CD4-positive, alpha-beta T cell treated with Interleukin-4 for 1 hour (primary cell): ENCODE data around the gene COPS7A.

Source experiments
- DNase-seq, 2 donors: peaks; one replicate each; pipeline ENCODE4 v3.0.0-alpha.2; 2020 to 2022

COPS7A gene

GRCh38 chr12:6723607-6724408 lies at the start of gene COPS7A:
TSS of gene COPS7A (plus strand) at chr12:6724046. CDS start at chr12:6724657, 611 bp downstream.
- peak; percentile 98 to 99 for DNase-seq

DNA sequence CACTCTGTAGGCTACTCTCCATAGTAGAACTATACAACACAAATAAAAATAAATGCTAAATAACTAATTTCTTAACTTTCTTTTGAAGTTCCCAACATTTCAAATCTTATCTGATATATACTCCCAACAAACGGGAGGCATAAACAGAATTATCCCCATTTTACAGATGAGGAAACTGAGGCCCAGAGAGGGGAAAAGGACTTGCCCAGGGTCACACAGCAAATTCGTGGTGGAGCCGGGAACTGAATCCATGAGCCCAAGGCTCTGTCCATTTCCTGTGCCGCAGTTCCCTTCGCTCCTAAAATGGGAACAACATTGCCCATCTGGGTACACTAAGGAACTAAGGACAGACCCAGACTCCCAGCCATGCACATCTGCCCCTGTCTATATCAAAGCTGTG lies 46.9 kb upstream of the COPS7A start:
- DNase-seq = no peak

- peak; percentile 53 to 76 for DNase-seq
These were observed 39.2 kb upstream of the COPS7A start for GRCh38 chr12:6684609-6685008.

- DNase-seq = no peak
These were observed 38.0 kb upstream of the COPS7A start for GRCh38 chr12:6685814-6686213.

DNA sequence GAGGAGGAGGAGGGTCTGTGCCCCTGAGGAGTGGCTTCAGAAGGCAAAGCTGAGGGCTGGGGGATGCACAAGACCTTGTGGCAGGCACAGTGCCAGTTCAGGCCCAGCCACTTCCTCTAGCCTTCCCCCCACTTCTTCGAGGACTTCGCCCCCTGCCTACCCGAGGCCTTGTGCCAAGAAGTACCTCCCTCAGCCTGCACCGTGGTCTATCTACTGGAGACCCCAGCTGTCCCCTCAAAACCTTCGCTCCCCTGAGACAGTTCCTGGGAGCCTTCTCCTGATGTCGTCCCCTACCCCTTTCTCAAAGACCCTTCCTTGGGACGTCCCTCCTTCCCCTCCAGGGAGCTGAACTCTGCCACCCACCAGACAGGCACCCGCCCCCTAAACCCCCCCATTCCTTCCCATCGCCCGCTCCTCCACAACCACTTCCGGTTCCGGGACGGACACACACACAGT lies 35.3 kb upstream of the COPS7A start:
- DNase-seq = peak in 1 of 2 donors; percentile 46

DNA sequence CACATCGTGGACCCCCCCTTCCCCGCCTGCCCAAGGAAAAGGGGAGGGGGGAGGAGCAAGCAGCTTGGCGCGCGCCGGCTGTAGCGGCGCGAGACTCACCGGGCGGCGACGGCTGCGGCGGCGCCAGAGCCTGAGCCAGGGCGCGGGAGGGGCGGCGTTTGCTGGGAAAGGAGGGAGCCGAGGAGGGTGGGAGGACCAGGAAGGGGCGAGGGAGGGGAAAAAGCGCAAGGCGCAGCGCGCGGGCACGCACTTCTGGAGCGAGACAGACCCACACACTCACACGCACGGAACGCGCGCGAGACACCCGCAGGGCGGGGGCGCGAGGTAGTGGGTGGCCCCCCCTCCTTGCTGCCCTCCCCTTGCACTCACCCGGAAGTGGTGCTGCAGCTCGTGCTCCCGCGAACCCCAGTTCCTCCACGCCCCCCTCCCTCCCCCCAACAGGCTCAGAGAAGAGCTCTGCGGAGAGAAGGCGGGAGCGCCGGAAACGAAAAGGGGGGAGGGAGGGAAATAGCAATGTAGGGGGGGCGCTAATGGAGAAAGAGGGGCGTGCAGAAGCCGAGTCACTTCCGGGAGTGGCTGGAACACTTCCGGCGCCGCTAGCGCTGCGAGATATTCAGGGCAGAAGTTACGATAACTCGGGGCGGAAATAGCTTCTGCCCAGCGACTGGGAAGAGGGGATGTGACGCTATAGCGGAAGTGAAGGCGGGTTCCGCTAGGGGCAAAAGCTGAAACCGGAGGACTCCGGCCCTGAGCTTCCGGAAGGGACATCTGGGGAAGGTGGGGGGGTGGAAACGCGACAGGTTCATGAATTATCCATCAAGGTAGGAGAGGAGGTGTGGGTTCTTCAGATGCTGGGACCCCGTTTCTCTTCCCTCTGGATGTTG lies 34.6 kb upstream of the COPS7A start, which contains the start of gene ZNF384:
ZNF384 (minus strand) TSS at position 377 of the 884 bp plus-strand sequence. CDS start 9,855 bp downstream, outside the sequence.
- peak; percentile 98 to 99 for DNase-seq

DNA sequence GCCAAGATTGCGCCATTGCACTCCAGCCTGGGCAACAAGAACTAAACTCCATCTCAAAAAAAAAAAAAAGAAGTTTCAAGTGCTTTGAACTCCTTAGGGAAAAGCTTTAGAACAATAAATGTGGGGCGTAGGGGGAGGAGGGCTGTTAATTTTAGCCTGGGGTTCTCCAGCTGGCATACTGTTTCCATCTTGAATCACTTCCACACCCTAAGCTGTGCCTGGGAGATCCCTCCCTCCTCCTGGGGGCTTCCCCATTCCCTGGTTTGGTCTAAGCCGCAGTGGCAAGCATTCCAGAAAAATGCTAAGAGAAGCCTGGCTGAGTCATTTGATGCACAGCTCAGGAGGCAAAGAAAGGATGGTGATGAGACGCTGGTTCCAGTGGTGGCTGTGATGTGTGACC lies 32.4 kb upstream of the COPS7A start:
- no peak for DNase-seq

DNA sequence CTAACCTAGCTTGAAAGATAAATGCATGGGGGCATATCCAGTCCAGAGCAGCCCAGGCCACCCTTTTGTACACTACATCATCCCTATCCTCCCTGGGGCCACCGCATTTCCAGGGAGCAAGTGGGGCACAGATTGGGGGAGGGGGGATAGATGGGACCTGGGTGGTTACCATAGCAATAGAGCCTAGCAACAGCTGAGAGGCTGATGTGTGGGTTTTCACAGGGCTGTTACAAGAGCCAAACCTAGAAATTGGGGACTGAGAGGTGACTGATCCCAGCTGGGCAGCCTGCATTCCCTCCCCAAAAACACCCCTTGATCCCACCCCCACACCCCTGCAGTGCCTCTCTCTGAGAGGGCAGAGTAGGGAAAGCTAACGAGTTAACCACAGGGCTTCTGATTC lies 31.0 kb upstream of the COPS7A start:
- DNase-seq = no peak

- no peak for DNase-seq
These were observed 30.0 kb upstream of the COPS7A start for GRCh38 chr12:6693832-6694355.

DNA sequence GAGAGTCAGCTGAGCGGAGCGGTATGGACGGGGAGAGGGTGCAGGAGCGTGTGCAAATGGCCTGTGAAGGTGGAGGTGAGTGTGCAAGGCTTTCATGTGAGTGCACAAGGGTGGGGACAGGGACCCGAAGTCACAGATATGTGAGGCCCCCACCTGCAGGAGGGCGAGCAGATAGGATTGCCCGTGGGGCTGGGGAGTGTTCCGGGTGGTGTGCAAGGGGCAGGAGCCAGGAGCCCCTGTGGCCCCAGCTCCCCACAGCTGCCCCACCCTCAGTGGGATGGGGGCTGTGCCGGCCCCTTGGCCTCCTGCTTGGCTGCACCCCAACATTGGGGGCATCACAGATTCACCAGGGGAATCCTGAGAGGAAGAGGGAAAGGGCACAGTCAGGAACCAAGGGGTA lies 29.1 kb upstream of the COPS7A start:
- DNase-seq = no peak

DNA sequence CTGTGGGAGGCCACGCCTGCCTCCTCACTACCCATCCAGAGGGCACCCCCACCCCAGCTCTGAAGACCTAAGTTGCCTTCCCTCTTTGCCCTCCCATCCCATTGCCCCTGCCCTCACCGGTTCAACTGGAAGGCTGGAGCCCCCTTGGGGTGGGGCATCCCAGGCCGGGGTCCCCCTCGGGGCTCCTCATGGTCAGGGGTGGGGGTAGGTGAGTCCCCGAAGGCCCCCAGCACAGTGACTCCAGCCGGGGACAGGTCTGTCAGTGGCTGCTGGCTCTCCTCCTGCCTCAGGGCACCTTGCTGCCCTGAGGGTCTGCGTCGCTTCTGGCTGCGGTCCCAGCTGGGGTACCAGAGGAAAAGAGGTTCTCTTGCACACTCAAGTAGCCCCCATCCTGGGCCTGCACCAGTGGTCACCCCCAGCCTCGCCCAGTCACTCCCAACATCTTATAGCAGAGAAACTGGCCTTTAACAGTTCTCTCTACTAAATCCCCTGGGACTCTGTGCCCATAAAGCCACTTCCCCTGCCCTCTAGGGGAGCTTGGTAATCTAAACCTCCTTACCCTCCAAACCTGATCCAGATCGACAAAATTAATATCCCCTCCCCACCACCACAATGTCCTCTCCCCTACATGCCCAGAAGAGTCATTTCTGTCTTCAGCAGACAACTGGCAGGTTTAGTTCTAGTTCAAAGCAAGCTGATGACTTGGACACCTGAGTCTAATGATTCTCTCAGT lies 28.4 kb upstream of the COPS7A start:
- no peak for DNase-seq

DNA sequence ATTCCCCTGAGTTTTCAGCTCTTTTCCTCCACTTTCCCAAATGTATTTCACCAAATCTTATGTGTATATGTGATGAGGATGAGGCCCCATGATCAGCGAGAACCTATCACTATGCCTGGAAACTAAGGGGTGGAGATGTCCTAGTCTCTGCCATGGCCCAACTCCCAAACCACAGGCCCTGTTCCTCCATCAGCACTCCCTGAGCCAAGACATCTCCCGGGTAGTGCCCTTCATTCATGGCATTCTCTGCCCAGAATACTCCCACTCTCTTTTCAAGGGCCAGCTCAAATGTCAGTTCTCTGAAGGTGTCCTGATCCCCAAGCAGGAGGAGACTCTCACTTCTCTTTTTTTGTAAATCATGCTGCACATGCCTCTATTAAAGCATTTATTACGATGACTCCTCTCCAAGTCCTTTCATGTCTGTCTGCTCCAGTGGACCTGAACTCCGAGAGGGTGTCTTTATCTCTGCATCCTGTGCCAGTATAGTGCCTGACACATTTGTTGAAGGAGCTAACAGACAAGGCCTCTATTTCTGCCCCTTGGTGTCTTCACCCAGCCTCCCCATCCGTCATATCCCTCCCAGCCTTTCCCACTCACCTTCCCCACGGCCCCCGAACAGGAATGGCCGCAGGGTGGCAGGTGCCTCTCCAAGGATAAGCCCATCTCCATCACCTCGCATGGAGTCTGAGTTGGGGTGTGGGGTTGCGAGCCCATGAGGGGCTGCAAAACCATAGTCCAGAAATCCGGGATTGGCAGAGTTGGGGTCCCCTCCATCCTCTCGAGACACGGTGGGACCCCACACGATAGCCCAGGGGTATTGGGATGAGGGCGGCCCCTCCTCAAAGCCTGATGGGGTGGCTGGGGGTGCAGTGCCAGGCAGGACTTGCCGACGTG lies 26.9 kb upstream of the COPS7A start:
- DNase-seq = peak in 1 of 2 donors; percentile 25

- peak in 1 of 2 donors; percentile 29 for DNase-seq
These were observed 26.1 kb upstream of the COPS7A start for GRCh38 chr12:6697584-6698351.

- no peak for DNase-seq
These were observed 25.3 kb upstream of the COPS7A start for GRCh38 chr12:6698352-6699046.

- no peak for DNase-seq
These were observed 24.4 kb upstream of the COPS7A start for GRCh38 chr12:6699259-6699988.

DNA sequence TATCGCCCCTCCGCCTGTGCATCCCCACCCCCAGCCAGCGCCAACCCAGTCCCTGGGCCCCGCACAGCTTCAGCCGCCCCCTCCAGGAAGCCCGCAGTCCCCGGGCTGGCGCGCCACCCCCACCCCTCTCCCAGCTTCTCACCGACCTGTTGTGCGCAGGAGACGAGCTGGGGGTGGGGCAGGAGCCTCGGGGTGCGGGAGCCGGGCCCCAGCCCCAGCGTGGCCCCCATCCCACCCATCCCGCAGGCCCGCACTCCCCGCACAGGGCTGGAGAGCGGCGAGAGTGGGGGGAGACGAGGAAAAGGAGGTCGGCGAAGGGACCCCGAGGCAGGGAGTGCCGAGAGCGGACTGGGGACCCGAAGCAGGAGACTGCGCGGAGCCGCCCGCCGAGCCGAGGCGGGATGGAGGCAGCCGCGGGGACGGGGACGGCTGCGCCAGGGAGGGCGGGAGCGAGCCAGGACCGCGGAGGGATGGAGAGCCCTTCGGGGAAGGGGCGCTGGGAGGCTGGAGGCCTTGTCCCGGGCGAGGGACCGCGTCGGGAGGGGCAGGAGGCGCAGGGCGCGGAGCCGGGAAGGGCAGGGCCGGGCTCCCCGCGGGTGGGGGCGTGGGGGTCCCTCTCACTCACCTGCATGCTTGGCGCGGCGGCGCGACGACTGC lies 23.7 kb upstream of the COPS7A start:
- DNase-seq = no peak

DNA sequence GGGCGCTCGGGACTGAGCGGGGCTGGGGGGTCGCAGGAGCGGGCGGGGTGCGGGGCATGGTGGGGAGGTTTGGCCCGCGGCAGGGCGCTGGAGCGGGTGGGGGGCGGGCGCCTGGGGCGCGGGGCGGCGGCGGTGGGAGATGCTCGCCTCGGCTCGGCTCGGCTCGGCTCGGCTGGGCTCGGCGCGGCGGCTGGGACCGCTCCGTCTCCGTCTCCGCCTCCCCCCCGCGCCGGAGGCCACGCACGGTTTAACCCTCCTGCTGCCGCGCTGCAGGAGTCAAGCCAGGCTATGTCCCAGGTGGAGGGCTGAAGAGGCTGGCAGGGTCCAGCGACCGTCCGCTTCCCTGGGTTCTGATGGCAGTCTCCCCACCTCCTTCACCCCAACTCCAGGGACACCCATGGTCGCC lies 23.2 kb upstream of the COPS7A start, which contains the start of gene PIANP:
PIANP (minus strand) TSS at position 170 of the 406 bp plus-strand sequence. CDS start 2,754 bp downstream, outside the sequence.
- peak; percentile 30 to 40 for DNase-seq

GRCh38 chr12:6701078-6701768 lies 22.6 kb upstream of the COPS7A start:
- DNase-seq = no peak
